ENCODE results near the gene MAP3K7CL.
A peak's percentile ranks its signal among the peaks of the same experiment; 100 is the strongest.

Gene MAP3K7CL

GRCh38 chr21:29205988-29206387 is 75.5 kb downstream of the MAP3K7CL start:
- no peak for DNase-seq

GRCh38 chr21:29206445-29206844 is 76.0 kb downstream of the MAP3K7CL start:
- DNase-seq, result no peak

GRCh38 chr21:29207201-29207600 is 76.8 kb downstream of the MAP3K7CL start:
- DNase-seq, result no peak

GRCh38 chr21:29208044-29208681 is 77.7 kb downstream of the MAP3K7CL start:
- no peak for DNase-seq

GRCh38 chr21:29208682-29209059 is 78.2 kb downstream of the MAP3K7CL start:
- DNase-seq, result no peak

GRCh38 chr21:29209696-29210095 is 79.3 kb downstream of the MAP3K7CL start:
- DNase-seq, result no peak

- no peak for DNase-seq
Measured at GRCh38 chr21:29211205-29211604, 80.8 kb downstream of the MAP3K7CL start.

GRCh38 chr21:29212446-29212845 is 82.0 kb downstream of the MAP3K7CL start:
- DNase-seq, result no peak

GRCh38 chr21:29213513-29214385 is 83.3 kb downstream of the MAP3K7CL start:
- DNase-seq, result no peak

- no peak for DNase-seq
Measured at GRCh38 chr21:29215709-29216108, 85.3 kb downstream of the MAP3K7CL start.

GRCh38 chr21:29217818-29218291 is 87.4 kb downstream of the MAP3K7CL start:
- peak; percentile 53 for DNase-seq

GRCh38 chr21:29218749-29219148 is 88.3 kb downstream of the MAP3K7CL start:
- DNase-seq, result peak; percentile 16

- no peak for DNase-seq
Measured at GRCh38 chr21:29219165-29219770, 88.8 kb downstream of the MAP3K7CL start.

GRCh38 chr21:29221253-29221744 is 90.9 kb downstream of the MAP3K7CL start:
- no peak for DNase-seq

GRCh38 chr21:29224006-29224405 is 93.6 kb downstream of the MAP3K7CL start:
- DNase-seq, result no peak
